HG03378 (cell line): Measurements from ENCODE around the gene ST8SIA2.

ENCODE experiments used
- ATAC-seq: cut with Tn5 transposase; IDR thresholded peaks from one replicate; pipeline ENCODE4 v1.9.1; 2021; ENCODE audit warnings: mild to moderate bottlenecking, moderate library complexity; ENCODE audit not compliant: unreplicated experiment

The ST8SIA2 gene

GRCh38 chr15:92480361-92480760 is 86.7 kb downstream of the ST8SIA2 start:
- no peak for ATAC-seq

- no peak for ATAC-seq
These were observed 91.8 kb downstream of the ST8SIA2 start for GRCh38 chr15:92485441-92485840.

DNA sequence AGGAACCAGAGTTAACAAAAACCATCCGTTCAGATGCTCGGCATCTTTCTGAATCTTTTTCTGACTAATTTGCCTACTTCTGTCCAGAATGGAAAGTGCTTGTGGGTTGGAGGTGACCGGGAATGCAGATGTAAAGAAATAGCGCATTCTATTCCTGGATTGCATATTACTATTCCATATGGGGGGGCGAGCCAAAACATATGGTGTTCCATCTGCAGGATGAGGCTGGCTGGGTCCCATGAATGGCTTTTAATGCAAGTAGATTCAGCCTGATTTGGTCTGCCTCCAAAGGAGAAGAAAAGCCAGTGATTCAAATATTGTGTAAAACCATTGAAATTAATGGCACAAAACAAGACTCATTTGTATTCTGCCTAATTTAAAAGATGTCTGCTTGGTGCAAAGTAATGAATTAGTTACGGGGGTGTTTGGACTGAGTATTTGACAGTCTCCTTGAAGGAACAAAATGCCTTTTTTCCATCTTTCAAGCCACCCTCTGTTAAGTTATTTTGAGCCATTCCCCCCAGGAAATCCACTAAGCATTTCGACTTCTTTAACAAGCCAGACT is 99.0 kb downstream of the ST8SIA2 start:
- no peak for ATAC-seq

DNA sequence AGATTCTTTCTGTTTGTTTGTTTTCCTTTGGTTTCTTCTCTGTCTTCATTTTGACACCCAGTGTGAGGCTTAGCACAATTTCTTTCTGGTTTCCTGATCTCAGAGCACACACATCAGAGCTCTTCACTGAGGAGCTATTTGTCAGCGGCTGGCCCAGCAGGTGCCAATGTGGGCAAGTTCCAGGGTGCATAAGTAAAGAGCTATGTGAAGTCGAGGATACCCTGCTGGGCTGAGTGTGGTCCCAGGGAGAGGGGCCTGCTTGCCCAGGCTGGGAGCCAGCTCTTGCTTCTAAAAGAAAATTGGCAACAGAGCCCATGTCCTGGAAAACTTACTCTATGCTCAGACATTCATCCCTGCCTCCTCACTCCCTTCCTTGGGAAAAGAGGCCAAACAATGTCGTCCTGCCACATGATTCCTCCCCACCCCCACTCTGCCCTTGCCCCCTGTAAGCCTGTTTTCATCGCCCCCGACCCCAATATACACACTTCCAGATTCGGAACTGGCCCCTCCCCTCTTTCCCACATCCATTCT is 101.2 kb downstream of the ST8SIA2 start:
- no peak for ATAC-seq

- ATAC-seq, result no peak
These were observed 101.8 kb downstream of the ST8SIA2 start for GRCh38 chr15:92495446-92495845.

DNA sequence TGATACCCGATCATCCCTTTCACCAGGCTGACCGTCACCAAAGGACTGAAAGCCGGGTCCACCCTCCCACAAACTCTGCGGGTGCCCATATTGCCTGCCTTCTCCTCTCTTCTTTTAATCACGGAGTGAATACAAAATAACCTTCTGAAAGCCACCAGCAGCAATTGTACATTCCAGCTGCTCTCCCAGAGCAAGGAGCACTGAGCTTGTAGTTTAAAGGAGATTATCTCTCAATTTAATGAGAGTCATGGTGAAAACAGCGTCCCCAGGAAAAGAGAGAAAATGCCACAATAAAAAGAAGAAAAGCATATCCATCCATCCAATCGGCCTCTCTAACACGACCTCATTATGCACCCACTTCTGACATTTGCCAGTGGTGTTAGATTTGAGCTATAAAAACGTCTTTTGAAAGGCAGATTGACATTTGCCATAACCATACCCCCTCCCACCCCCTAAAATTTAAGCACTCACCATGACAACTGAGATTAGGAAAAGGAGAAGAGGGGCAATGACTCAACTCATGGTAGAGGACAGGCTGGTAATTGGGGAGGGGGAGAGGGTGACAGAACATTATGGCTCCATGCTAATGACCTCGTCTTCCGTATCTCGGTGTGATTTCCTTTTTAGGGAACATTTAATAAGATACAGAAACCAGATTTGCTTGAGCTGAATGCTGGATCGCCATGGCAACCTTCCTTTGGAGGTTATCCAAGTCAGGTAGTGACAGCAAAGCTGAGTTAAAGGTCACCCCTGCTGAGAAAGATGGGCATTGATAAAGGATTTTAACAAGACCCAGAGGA is 106.2 kb downstream of the ST8SIA2 start:
- no peak for ATAC-seq

GRCh38 chr15:92502336-92502735 is 108.7 kb downstream of the ST8SIA2 start:
- no peak for ATAC-seq

DNA sequence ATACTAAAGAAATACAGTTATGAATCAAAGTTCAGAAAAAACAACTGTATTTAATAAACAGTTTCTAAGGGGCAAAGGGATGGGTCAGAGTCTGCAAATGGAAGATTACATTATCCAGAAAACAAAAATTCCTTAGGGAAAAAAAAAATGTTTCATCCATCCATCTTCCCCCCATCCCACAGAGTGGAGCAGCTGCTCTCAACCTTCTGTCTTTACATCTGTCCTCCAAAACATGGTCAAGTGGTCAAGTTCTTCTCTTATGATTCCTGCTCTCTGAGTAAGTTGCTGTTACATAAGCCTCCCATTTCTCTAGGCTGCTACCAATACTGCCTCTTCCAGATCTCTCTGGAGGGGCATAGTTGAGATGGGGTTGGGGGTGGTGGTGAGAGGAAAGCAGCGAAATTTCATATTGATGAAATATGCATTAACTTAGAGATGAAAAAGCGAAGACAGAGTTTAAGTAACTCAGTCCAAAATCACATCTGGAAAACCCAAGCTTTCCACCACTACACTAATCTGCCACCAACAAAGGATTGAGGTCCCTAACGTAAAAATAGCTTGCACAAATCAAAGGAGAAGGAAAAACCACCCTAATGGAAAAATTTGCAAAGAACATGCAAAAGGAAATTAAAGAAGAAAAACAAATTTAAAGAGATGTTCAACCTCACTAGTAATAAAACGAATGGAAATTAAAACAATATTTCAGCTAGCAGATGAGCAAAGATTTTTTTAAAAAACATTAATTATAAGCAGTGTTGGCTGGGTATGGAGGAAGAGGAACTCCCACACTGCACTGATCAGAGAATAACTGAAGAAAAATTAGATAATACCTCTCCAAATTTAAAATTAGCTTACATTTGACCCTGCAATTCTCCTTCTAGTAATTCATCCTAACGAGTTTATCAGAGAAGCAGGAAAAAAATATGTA is 109.5 kb downstream of the ST8SIA2 start:
- ATAC-seq, result no peak

DNA sequence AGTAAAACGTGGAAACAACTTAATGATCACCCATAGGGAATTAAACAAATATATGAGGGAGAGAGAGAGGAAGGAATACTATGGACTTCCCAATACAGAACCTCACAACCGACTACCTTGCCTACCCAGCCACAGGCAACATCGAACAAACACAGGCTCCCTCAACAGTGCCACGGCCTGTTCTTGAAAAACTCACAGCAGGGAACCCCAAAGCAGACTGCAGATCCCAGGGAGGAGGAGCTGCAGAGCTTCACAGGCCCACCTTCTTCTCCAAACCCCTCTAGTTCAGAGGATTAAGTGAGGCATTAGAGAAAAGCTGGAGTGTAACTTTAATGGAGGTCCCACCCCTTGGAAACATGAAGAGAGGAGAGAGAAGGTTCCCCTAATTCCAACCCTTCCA is 110.2 kb downstream of the ST8SIA2 start:
- no peak for ATAC-seq

DNA sequence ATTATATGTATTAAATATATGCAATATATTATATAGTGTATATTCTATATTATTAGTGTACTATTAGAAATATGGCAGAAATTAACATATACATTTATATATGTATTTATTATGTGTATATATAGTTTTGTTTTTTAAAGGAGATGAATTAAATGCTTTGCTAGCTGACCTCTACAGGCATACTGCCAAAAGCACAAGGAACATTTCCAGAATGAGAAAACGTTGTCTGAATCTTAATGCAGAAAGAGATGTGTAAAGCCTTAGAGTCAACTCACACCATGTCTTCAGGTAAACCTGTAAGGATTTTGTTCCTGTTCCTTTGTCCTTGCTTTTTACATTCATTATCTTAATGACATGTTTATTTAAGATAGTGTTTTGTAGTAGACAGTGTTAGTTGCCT is 111.9 kb downstream of the ST8SIA2 start:
- ATAC-seq, result no peak

DNA sequence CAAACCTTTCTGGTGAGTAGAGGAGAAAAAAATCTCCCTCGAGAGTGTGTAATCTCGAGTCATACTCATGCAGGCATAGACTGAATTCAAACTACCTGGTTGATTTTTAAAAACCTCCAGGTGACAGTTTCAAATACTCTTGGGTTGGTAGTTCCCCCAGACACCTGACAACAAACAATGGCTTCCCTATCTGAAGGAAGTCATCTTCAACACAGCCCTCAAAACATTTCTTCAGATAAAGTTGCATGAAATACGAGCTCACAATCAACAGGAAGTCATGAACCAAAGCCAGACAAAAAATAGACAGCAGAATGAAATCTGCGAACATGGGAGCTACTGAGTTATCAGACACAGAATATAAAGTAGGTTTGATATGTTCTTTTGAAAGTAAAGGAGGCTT is 112.8 kb downstream of the ST8SIA2 start:
- ATAC-seq, result no peak

DNA sequence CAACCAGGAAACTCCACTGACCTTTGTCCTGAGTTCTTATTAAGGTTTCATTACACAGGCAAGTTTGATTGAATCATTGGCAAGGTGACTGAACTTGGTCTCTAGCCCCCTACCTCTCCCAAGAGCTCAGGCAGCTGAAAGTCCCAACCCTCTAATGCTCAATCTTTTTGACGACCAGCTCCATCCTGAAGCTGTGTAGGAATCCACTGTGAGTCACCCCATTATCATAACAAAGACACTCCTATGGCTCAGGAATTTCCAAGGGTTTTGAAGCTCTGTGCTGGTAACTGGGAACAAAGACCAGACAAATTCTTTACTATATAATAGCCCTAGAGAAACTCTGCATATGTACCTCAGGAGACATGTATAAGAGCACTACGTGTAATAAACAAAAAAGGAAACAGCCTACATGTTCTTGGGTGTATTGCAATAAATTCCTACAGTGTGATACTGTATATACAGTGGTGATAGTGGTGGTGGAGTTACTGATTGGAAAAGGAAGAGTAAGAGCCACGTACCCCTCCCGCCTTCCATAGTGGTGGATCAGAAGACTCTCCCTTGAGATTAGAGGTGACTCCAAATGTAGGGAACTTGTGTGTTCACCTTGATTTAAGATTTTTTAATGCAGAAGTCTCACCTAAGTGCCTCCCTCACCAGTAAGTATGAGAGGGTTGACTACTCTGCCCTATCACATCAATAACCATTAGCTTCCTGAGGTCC is 116.6 kb downstream of the ST8SIA2 start:
- no peak for ATAC-seq
